ENCODE data around the gene ERCC4. TPM values are rescaled to one million over a fixed set of nuclear protein-coding genes. Genes with fewer than 3 reads are reported as not detected.

ERCC4 gene
- total RNA-seq, 1 donor from 2014 or later = 9.6 TPM

GRCh38 chr16:13962232-13962631 lies 42.3 kb downstream of the ERCC4 start:
- DNase-seq (no peak), ATAC-seq (no peak)
- Histone ChIP-seq H3K27me3 (no peaks in the 10 kb centered on the region), H3K36me3 (no peaks in the 10 kb centered on the region), H3K9me3 (no peaks in the 10 kb centered on the region), H3K27ac (no peak overlapping the region), H3K4me3 (no peak overlapping the region), H3K4me1 (peaks cover 12% of the 10 kb centered on the region)
- TF ChIP-seq CTCF (IDR thresholded peaks at IDR 0.05) = no peak
- intact Hi-C loops (cut with DNase I) = no loop called here

DNA sequence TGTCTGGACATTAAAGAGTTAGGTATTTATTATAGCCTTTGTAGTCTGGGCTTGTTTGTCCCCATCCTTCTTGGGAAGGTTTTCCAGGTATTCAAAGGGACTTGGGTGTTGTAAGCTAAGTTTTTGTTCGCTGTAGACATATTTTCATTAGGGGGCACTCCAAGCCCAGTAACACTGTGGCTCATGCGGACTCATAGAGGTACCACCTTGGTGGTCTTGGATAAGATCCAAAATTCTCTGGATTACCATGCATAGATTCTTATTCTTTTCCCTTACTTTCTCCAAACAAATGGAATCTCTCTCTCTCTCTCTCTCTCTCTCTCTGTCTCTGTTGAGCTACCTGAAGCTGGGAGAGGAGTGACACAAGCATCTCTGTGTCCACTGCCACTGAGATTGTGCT lies 48.9 kb downstream of the ERCC4 start:
- H3K9me3 ChIP-seq = peaks cover 6% of the 10 kb centered on the region
- H3K4me1 ChIP-seq = no peaks in the 10 kb centered on the region
- no peak overlapping the region for H3K27ac ChIP-seq
- no peak for DNase-seq
- no peaks in the 10 kb centered on the region for H3K27me3 ChIP-seq
- no peaks in the 10 kb centered on the region for H3K36me3 ChIP-seq
- no peak for ATAC-seq
- intact Hi-C loops (cut with DNase I) = no loop called here
- H3K4me3 ChIP-seq = no peak overlapping the region
- TF ChIP-seq CTCF (IDR thresholded peaks at IDR 0.05) = no peak

DNA sequence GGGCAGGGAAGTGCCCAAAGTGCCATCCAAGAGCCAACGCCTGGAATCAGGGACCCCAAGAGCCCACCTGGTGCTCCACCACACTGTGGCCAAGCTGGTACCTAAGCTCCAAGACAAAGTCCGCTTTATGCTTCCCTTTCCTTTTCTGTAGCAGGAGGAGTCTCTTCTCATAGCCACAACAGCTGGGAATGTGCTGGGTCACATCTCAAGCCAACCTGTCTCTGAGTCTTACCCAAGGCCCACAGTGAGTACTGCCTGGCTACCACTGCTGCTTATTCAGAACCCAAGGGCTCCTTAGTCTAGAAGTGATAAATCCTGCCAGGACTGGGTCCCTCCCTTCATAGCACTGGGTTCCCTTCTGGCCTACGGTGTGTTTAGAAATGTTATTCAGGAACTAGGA lies 49.8 kb downstream of the ERCC4 start:
- Histone ChIP-seq H3K9me3 (peaks cover 6% of the 10 kb centered on the region), H3K27me3 (no peaks in the 10 kb centered on the region), H3K36me3 (no peaks in the 10 kb centered on the region), H3K4me1 (no peaks in the 10 kb centered on the region), H3K27ac (no peak overlapping the region), H3K4me3 (no peak overlapping the region)
- TF ChIP-seq CTCF (IDR thresholded peaks at IDR 0.05) = no peak
- intact Hi-C loops (cut with DNase I) = no loop called here
- no peak for DNase-seq
- ATAC-seq = no peak

- DNase-seq = no peak
- no peak for TF ChIP-seq CTCF (IDR thresholded peaks at IDR 0.05)
- intact Hi-C loops (cut with DNase I) = no loop called here
- Histone ChIP-seq H3K4me3 (no peak overlapping the region), H3K36me3 (no peaks in the 10 kb centered on the region), H3K4me1 (no peaks in the 10 kb centered on the region), H3K27ac (no peak overlapping the region), H3K27me3 (no peaks in the 10 kb centered on the region), H3K9me3 (peaks cover 6% of the 10 kb centered on the region)
- ATAC-seq = no peak
Observed at GRCh38 chr16:13970708-13971422, 50.9 kb downstream of the ERCC4 start.

DNA sequence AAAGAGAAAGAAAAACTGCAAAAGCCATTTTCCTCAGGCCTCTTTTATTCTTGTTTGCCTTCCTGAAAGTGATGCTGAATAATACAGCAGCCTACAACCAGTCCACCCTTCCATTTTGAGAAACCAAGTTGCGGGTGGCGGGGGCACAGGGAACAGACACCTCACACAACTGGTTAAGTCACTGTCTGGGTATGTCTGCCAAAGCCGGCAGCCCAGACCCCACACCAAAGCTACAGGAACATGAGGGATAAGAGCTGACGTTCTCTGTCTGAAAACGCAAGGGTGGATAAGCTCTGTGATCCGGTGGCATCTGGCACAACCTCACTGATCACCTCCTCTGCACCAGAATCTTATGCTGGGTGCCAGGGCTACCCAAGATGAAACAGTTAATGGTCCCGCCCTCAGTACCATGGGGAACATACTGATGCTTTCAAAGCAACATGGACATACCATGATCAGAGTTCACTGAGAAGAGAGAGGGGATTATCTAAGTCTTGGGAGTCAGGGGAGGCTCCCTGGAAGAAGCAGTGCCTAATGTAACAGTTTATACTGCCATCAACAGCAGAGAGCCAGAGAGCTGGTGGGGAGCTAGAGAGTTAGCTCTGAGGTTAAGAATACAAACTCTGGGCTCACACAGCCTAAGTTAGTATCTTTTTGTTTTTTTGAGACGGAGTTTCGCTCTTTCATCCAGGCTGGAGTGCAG lies 53.5 kb downstream of the ERCC4 start:
- intact Hi-C loops (cut with DNase I) = no loop called here
- Histone ChIP-seq H3K4me3 (no peak overlapping the region), H3K36me3 (no peaks in the 10 kb centered on the region), H3K4me1 (no peaks in the 10 kb centered on the region), H3K27ac (no peak overlapping the region), H3K27me3 (no peaks in the 10 kb centered on the region), H3K9me3 (no peaks in the 10 kb centered on the region)
- ATAC-seq (no peak), DNase-seq (no peak)
- TF ChIP-seq CTCF (IDR thresholded peaks at IDR 0.05) = no peak
